ENCODE results near the gene RAPGEF5.

RAPGEF5 gene

GRCh38 chr7:22176791-22177412, 180.1 kb downstream of the RAPGEF5 start:
- H3K27ac ChIP-seq (replicated peaks): no peak overlapping the region
- no peak overlapping the region for H3K4me3 ChIP-seq (replicated peaks; ENCODE audit: insufficient read depth, low read length)
- TF ChIP-seq, protein P1, sequence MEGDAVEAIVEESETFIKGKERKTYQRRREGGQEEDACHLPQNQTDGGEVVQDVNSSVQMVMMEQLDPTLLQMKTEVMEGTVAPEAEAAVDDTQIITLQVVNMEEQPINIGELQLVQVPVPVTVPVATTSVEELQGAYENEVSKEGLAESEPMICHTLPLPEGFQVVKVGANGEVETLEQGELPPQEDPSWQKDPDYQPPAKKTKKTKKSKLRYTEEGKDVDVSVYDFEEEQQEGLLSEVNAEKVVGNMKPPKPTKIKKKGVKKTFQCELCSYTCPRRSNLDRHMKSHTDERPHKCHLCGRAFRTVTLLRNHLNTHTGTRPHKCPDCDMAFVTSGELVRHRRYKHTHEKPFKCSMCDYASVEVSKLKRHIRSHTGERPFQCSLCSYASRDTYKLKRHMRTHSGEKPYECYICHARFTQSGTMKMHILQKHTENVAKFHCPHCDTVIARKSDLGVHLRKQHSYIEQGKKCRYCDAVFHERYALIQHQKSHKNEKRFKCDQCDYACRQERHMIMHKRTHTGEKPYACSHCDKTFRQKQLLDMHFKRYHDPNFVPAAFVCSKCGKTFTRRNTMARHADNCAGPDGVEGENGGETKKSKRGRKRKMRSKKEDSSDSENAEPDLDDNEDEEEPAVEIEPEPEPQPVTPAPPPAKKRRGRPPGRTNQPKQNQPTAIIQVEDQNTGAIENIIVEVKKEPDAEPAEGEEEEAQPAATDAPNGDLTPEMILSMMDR (IDR thresholded peaks at IDR 0.05; ENCODE audit: insufficient read depth, low read length): no peak
- TF ChIP-seq GABPA (IDR thresholded peaks at IDR 0.05; ENCODE audit: low read depth) (no peak), POLR2AphosphoS5 (IDR thresholded peaks at IDR 0.05; ENCODE audit: low read depth) (no peak), REST (IDR thresholded peaks at IDR 0.05; ENCODE audit: insufficient replicate concordance, low read depth) (no peak)
- DNase-seq (ENCODE audit: low read depth in 1 of 2, low spot score in 1 of 2): no peak
- H3K27me3 ChIP-seq (ENCODE audit: insufficient read depth, poor library complexity, severe bottlenecking): no peaks in the 10 kb centered on the region

- peak overlapping the region; percentile 27; the same call in 1 of the 2 replicates for H3K27ac ChIP-seq (replicated peaks)
- no peak for TF ChIP-seq POLR2AphosphoS5 (IDR thresholded peaks at IDR 0.05; ENCODE audit: low read depth)
- TF ChIP-seq REST (IDR thresholded peaks at IDR 0.05; ENCODE audit: insufficient replicate concordance, low read depth): no peak
- TF ChIP-seq GABPA (IDR thresholded peaks at IDR 0.05; ENCODE audit: low read depth): no peak
- peak; percentile 22; the same call in 1 of the 2 replicates for TF ChIP-seq SPI1 (IDR thresholded peaks at IDR 0.05; ENCODE audit: borderline replicate concordance, low read depth)
- TF ChIP-seq, protein P1 (IDR thresholded peaks at IDR 0.05; ENCODE audit: insufficient read depth, low read length): no peak
- no peak for DNase-seq (ENCODE audit: low read depth in 1 of 2, low spot score in 1 of 2)
- no peak overlapping the region for H3K4me3 ChIP-seq (replicated peaks; ENCODE audit: insufficient read depth, low read length)
- H3K27me3 ChIP-seq (ENCODE audit: insufficient read depth, poor library complexity, severe bottlenecking): no peaks in the 10 kb centered on the region
These were observed 182.4 kb downstream of the RAPGEF5 start for GRCh38 chr7:22174574-22174953.

DNA sequence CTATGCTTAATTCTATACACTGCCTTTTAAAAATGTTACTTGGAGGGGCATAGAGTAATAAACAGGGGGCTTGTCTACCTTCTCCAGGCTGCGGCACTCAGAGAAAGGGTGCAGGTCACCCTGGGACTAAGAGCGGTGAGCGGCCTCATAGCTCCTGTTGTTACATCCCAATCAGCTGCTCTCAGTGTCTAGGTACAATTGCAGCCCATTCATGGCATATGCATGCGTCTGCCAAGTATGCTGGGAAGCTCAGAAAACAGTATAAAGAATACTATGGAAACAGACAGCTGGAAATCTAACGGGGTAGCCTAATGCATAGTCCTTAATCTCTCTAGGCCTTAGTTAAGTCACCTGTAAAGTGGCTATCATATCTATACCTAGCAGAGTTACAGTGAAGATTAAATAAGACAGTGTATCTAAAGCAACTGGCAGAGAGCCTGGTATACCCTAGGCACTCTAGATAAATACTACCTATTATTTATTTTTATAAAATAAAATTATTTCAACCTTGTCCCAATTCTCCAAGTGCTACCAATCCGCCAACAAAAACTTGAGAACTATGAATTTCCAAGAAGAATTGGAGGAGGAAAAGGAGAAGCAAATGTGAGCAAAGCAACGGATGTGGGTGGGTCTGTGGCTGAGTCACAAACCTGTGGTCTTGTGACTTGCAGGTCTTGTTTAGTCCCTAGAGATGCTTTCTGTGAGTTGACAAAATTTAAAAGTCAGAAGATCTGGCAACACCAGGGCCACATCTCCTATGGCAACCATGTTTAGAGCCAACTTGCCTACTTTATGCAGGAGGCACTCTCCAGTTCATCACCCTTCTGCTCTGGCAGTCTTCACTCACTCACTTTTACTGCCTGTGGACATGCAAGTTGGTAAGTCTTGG, 183.0 kb downstream of the RAPGEF5 start:
- Histone ChIP-seq H3K27me3 (ENCODE audit: insufficient read depth, poor library complexity, severe bottlenecking) (no peaks in the 10 kb centered on the region), H3K4me3 (replicated peaks; ENCODE audit: insufficient read depth, low read length) (no peak overlapping the region), H3K27ac (replicated peaks) (peak overlapping the region; percentile 27; the same call in 1 of the 2 replicates)
- TF ChIP-seq, protein P1 (IDR thresholded peaks at IDR 0.05; ENCODE audit: insufficient read depth, low read length): no peak
- TF ChIP-seq GABPA (IDR thresholded peaks at IDR 0.05; ENCODE audit: low read depth) (no peak), POLR2AphosphoS5 (IDR thresholded peaks at IDR 0.05; ENCODE audit: low read depth) (no peak), REST (IDR thresholded peaks at IDR 0.05; ENCODE audit: insufficient replicate concordance, low read depth) (no peak), SPI1 (IDR thresholded peaks at IDR 0.05; ENCODE audit: borderline replicate concordance, low read depth) (no peak)
- DNase-seq (ENCODE audit: low read depth in 1 of 2, low spot score in 1 of 2): peak in 1 of 2 experiments; percentile 53

All from HL-60 (cell line).